IPS-NIHi7 (cell line): ENCODE measurements around the gene CTNND1.
"Not testable (repeated sequence)": the region's sequence is repeated elsewhere in the genome, so short reads cannot be mapped to it uniquely, and the experiment has no call there.

Experiments
- DNase-seq: peaks from one replicate; pipeline ENCODE4 v3.0.0; 2012; ENCODE audit warnings: mixed read lengths; ENCODE audit errors: extremely low spot score

Gene CTNND1

DNA sequence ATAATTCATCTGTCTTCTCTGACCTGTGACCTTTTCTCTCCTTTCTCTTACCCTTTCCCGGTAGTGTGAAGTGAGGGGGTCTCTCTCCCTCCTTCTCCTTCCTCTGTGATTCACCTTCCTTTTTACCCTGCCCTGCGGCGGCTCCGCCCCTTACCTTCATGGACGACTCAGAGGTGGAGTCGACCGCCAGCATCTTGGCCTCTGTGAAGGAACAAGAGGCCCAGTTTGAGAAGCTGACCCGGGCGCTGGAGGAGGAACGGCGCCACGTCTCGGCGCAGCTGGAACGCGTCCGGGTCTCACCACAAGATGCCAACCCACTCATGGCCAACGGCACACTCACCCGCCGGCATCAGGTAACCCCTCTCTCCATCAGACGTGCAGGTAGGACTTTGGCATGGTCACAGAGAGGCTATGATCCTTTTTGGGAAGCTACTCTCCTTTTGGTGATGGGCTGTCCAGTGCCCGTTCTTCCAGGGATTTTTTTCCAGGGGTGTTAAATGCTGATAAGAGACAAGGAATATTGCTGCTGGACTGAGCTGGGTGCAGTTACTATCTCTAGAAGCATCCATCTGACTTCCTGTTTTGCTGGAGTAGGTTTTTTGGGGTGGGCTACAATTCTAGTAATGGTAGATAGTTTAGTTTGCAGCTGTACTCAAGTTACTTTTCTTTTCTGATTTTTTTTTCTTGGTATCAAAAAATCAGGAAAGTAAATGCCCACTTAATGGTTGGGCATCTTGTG lies 29.9 kb downstream of the CTNND1 start:
- DNase-seq: peak; percentile 24

DNA sequence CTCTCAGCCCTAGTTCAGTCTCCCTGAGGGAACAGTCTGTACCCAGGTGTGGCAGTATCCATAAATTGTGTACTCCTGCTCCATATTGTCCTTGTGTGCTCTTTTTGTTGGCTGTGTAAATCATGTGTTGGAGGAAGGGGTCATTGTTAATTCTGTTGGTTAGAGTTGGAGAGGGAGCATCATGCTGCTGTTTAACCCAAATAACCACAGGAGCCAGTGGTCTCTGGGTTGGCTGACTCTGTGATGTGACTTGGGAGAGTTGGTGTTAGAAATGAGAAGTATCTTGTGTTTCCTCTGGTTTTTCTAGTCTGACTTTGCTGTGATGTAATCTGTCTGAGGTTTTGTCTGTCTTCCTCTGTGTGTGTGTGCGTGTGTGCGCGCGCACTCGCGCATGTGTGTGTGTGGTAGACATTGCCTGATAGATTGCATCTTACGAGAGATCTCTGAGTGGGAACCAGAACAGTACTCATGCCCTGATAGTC lies 30.5 kb downstream of the CTNND1 start:
- no peak for DNase-seq

DNA sequence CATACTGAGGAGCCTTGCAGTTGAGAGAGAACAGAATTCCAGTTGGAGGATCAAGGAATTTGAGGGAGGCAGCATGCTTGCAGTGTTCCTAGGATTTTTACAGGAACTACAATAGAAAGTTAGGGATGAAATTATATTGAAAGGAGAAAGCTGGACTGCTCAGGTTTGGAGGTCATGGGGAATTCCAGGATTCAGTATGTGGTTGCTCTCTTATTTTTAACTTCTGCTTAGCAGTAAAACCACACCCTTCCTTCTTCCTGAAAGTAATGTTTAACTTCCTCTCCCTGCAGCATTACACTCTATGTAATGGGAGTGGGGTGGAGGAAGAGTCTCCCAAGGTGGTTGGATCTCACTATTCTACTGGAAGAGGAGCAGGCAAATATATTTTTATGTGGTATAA lies 31.3 kb downstream of the CTNND1 start:
- no peak for DNase-seq

DNA sequence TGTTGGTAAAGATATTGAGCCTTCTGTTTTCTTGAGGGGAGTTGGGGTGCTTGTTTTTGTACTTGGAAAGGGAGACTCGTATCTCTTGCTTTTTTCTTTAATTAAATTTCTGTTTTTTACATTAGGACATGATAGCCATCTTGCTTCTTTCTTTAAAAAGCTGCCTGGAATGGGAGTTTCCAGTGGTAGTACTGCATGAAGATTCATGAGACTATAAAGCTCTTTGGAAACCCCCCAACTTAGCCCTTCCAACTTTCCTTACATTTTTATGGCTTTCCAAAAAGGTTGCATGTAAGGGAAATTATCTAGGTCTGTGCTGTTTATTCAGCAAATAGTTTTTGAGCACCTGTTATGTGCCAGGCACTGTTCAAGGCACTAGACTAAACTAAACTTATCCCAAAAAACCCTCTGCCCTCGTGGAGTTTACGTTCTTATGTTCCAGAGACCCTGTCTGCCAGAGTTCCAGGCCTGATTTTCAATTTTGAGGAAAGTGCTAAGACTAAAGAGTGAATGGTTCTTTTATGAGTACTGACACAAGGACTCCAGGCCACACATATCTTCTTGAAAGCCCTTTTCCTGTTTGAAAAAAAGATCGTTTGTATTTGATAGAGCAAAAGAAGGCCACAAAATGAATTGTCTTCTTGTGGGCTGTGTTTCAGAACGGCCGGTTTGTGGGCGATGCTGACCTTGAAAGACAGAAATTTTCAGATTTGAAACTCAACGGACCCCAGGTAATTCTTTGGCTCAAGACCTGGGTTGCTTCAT lies 31.9 kb downstream of the CTNND1 start:
- DNase-seq: no peak

DNA sequence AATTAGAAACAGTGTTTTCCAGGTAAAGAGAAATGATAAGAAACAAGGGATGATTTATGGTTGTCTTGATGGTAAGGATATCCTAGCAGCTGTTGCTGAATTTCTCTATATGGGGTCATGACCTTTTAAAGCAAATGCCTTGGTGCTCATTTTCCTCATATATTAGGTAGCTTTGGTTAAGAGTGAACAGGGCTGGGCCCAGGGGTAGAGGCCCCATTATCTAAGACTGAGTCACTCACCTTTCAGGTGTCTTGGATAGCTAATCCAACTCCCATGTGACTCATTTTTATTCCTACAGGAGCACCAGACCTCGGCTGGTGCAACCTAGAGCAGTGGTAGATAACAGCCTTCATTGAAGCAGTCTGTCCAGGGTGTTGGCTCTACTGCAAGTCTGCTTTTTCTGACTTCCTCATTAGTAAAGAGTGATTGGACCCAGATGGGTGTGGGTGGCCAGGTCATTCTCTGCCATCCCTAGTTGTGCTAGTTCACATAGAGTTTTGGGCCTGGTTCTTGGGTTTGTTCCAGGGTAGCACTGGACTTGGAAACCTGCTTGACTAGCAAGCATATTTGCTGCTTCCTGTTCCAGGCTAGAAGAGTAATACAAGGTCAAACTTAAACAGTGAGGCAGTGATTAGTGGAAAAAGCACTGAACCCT lies 37.4 kb downstream of the CTNND1 start:
- no peak for DNase-seq

DNA sequence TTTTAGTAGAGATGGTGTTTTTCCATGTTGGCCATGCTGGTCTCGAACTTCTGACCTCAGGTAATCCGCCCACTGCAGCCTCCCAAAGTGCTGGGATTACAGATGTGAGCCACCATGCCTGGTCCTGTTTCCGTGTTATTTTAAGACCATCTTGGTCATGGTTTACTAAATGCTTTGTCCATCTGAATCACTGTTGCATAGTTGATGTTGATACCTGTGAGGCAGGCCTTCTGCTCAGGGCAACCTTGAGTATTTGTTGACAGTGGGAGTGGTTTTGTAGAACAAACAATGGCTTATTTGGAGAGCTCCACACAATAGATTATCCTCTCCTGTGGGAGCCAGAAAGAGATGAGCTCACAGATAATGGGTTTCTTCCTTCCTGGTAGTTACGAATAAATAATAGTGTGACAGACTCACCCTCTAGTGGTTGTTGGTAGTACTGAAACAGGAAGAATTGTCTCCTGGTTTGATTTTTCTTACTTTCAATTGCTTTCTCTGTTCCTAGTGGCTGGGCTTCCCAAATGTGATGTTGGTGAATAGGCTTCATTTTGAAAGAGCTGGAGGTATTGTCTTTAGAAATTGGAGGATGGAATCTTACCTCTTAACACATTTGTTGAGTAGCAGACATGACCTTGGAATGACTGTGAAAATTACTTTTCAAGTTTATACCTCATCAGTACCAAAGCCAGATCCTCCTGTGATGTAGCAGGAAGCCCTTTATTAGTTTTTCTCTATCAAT lies 39.0 kb downstream of the CTNND1 start:
- peak; percentile 80 for DNase-seq

DNA sequence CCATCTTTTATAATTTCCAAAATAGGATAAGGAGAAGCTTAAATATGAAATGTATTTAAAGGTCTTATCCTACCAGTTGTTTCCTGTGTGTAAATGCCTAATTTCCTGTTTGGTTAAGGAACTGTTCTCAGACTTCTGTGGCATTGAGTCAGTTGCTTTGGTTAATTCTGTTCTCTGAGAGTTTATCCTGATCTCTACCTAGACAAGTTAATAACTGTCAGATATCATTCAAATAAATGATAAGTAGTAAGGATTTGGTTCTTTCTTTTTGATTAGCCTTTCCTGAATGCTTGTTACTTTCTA lies 39.5 kb downstream of the CTNND1 start:
- no peak for DNase-seq

DNA sequence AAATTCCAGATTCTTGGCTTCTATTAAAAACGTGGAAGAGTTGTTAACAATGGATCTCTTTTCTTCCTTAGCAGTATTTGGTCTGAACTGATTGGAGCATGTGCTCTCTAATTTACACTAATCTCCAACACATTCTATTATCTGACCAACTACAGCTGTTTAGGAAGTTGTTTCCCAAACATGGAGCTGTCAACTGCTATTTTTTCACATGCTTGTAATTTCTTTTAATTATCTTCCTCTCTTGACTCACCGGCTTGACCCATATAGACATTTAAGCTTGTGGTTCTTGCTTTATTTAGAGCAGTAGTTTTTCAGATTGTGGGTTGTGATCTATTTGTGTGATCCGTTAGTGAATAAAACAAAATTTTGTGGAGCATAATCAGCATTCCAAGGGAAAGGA lies 40.8 kb downstream of the CTNND1 start:
- no peak for DNase-seq

DNA sequence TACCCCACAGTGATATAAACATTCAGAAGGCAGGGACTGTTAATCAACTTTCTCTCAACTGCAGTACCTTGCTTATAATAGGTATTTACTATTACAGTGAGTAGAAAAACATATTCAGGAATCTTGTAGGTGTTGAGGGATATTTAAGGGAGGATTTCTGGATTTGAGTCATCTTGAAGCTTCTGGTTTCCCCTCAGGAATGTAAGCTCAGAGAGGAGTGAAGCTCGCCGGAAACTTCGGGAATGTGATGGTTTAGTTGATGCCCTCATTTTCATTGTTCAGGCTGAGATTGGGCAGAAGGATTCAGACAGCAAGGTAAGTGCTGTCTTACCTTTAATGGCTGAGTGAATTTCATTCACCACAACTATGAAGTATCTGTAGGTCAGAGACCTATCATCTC lies 42.9 kb downstream of the CTNND1 start:
- DNase-seq: no peak

DNA sequence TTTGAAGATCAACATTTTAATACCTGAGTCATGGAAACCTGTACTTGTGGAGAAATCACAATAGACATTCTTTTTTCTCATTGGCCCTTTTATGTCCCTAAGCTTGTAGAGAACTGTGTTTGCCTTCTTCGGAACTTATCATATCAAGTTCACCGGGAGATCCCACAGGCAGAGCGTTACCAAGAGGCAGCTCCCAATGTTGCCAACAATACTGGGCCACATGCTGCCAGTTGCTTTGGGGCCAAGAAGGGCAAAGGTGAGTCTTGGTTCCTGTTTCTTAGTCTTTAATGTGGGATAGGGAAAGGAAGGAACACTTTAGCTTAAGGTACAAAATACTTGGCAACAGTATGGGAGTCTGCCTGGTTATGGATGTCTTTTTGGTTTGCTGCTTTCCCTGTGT lies 44.2 kb downstream of the CTNND1 start:
- no peak for DNase-seq

DNA sequence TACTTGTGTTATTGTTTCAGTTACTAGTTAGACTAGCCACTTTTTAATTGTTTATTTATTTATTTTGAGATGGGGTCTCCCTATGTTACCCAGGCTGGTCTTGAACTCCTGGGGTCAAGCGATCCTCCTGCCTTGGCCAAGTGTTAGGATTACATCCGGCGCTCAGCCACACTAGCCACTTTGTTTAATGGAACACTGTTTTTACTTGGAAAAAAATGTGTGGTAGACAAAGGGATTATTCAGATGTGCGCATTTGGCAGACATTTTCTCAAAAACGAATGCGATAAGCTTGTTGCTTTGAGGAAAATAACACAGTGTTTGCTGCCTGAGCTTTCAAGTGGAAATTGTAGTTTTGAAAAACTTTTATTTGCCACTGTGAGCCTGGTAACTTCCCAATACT lies 51.0 kb downstream of the CTNND1 start:
- DNase-seq: no peak

DNA sequence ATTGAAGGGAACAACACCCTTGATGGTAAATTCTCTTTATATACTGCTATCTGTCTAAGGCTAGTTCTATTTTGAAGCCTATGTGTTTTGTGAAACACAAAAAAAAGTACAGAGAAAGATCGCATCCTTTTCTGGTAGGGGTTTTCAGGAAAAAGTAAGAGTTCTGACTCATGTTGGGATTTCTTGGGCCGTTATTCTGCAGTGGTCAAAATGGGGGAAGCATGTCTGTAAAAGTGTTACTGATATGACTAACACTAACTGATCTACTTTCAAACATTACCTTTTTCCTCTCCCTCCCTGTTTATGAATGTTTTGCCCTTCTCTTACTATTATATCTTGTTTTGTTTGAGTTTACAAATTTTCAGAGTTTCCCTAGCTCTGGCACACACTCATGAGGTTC lies 53.9 kb downstream of the CTNND1 start:
- DNase-seq: no peak

DNA sequence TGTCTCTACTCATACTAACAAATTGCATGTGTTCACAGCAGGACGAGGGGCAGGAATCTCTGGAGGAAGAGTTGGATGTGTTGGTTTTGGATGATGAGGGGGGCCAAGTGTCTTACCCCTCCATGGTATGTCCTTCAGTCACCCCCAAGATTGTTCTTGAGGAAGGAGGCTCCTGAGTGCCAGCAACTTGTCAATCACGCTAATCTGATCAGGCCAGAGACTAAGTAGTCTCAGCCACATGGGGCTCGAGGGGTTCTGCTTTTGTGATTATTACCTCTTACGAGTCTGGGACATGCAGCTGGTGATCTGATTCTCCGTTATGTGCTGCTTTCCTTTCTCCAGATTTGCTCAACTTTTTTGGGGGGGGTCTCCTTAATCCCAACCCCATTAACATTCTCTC lies 54.3 kb downstream of the CTNND1 start:
- DNase-seq: no peak

DNA sequence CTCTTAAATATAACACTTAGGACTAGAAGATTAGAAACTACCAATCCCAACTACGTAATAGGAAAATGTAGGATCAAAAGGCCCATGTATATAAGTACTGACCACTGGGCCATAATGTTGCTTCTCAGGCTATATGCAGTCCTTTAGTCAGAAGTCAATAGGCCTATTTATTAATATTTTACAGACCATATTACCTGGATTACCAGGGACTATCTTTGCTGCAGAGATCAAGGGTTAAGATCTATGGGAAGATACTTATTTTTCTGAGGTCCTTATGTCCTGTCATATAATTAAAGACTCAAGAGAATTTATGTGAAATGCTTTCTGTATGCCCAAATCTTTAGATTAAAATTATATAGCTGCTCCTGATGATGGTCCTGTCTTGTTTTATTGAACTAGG lies 57.2 kb downstream of the CTNND1 start:
- no peak for DNase-seq

DNA sequence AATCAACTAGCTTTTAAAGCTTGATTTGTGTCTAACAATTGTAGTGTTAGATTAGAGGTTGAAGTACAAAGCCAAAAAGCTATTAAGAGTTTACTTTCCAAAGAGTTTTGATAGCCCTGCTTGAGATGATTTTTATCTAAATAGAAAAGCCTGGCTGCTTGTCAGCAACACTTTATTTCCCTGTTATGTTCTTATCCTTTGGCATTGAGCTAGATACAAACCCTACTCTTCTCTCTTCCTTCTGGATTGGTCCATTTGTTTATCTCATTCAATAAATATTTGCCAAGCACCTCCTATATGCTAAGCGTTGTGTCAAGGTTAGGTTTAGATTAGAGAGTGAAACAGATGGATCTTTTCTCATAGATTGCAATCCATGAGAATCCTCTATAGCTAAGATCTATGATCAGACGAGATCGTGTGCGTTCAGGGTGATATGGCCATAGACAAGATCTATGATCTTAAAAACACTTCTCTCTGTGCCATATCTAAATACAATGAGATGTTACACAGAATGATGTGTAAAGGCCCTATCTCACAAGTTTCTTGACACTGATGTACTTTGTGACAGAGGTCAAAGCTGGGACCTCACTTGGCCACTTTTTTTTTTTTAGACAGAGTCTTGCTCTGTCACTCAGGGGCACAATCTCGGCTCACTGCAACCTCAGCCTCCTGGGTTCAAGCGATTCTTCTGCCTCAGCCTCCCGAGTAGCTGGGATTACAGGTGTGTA lies 57.8 kb downstream of the CTNND1 start:
- no peak for DNase-seq

DNA sequence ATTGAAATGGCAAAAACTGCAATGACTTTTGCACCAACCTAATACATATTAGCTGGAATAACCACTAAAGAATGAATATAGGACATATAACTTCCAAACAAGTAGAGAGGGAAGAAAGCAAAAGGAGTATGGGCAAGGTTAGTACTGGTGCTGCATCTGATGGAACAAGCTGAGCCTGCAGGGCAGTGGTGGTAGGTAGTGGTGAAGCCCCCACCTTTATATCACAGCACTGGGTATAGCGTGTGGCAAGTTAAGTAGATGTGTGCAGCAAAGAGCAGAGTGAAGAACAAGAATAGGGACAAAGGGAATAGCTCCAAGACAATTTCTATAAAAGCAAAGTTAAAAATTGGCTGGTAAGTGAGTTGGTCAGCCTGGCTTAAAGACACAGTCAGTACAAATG lies 62.3 kb downstream of the CTNND1 start:
- DNase-seq: no peak

DNA sequence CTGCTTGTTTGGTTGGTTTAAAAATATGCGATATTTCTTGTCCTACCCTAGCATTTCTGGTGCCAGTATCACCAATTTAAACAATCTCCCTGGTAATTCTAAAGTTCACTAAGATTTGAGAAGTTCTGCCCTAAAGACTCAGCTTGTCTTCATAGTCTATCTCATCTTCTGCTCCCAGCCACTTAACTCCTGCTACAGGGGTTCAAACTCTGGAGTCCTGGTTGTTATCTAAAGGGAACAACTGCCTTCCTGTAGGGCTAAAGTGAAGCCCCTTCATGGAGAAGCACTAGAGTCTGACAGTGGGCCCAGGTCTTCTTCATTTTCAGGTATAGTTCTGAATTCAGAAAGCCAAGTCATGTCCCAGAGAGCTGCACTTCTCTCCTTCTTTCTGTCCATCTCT lies 73.2 kb downstream of the CTNND1 start:
- DNase-seq: no peak

DNA sequence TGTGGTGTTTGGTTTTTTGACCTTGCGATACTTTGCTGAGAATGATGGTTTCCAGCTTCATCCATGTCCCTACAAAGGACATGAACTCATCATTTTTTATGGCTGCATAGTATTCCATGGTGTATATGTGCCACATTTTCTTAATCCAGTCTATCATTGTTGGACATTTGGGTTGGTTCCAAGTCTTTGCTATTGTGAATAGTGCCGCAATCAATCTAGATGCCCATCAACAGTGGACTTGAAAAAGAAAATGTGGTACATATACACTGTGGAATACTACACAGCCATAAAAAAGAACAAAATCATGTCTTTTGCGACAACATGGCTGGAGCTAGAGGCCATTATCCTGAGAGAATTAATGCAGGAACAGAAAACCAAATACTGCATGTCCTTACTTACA lies 77.0 kb downstream of the CTNND1 start:
- DNase-seq: not testable (repeated sequence)

DNA sequence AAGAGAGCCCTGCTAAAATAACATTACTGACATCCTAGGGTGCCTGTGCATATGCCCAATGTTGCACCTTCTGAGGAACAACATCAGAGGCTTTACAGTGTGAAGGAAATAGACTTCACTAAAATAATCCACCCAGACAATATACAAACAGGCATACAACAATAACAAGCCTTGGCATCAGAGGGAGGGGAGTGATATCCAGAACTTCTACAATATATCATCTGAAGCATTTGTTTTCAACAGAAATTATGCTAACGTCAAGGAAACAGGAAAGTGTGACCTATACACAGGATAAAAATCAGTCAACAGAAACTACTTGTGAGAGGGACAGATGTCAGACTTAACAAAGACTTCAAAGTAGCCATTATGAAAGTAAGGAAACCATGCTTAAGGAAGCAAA lies 81.3 kb downstream of the CTNND1 start:
- no peak for DNase-seq

DNA sequence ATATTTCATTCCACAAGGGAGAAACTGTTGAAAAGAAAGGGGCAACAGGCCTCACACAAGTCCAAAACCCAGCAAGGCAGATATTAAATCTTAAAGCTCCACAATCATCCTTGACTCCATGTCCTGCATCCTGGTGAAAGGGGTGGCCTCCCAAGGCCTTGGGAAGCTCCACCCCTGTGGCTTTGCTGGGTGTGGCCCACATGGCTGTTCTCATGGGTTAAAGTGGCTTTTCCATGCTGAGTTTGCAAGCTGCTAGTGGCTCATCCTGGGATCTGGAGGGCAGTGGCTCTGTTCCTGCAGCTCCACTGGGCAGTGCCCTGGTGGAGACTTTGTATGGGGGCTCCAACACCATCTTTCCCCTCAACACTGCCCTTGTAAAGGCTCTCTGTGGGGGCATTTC lies 106.4 kb downstream of the CTNND1 start:
- DNase-seq: no peak

DNA sequence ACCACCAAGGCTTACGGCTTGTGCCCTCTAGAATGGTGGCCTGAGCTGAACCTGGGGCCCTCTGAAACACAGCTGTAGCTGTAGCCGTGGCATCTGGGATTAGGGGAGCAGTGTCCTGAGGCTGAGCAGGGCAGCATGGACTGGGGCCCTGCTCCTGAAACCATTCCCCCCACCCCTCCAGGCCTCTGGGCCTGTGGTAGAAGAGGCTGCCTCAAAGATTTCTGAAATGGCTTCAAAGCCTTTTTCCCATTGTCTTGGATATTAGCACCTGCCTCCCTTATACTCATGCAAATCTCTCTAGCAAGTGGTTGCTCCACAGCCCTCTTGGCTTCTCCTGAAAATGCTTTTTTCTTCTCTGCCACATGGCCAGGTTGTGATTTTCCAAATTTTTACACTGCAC lies 106.9 kb downstream of the CTNND1 start:
- peak; percentile 59 for DNase-seq
